Neural cell (in vitro differentiated cells): ENCODE measurements around the gene PPIG. TPM values are rescaled to one million over a fixed set of nuclear protein-coding genes. Genes with fewer than 3 reads are reported as not detected.
"Not testable (repeated sequence)": the region's sequence is repeated elsewhere in the genome, so short reads cannot be mapped to it uniquely, and the experiment has no call there.

Source experiments
- H2AFZ ChIP-seq: fragments of 200-600, 300-800 bp; sonication (generic), shearing (Covaris generic); 2 replicates; pipeline ENCODE4 v1.6.0; 2014; ENCODE audit warnings: low read depth, mild to moderate bottlenecking, antibody characterized with exemption, low read length, moderate library complexity
- H3F3A ChIP-seq: fragments of 200-600 bp; shearing (Covaris generic); 2 replicates; pipeline ENCODE4 v1.6.1; 2016; ENCODE audit warnings: mild to moderate bottlenecking, moderate library complexity, mixed read lengths, antibody characterized with exemption, low read length; ENCODE audit not compliant: insufficient read depth, poor library complexity, severe bottlenecking
- H3K27ac ChIP-seq: fragments of 200-600, 300-800 bp; sonication (generic), shearing (Covaris generic); 2 replicates; pipeline ENCODE4 v1.5.1; 2014; ENCODE audit warnings: mild to moderate bottlenecking, low read length, moderate library complexity
- H3K27me3 ChIP-seq: fragments of 300-800, 200-600 bp; sonication (generic), shearing (Covaris generic); 2 replicates; pipeline ENCODE4 v1.6.0; 2014; ENCODE audit warnings: mild to moderate bottlenecking, low read depth, low read length, moderate library complexity; ENCODE audit not compliant: insufficient read depth
- H3K36me3 ChIP-seq: fragments of 300-800, 200-600 bp; sonication (generic), shearing (Covaris generic); 2 replicates; pipeline ENCODE4 v1.5.1; 2014; ENCODE audit warnings: mild to moderate bottlenecking, antibody characterized with exemption, low read length, moderate library complexity; ENCODE audit not compliant: insufficient read depth
- H3K4me2 ChIP-seq: fragments of 300-800, 200-600 bp; sonication (generic), shearing (Covaris generic); 2 replicates; pipeline ENCODE4 v1.6.0; 2014; ENCODE audit warnings: mild to moderate bottlenecking, low read length
- H3K4me3 ChIP-seq: fragments of 300-800, 200-600 bp; sonication (generic), shearing (Covaris generic); 2 replicates; pipeline ENCODE4 v1.5.1; 2014; ENCODE audit warnings: mild to moderate bottlenecking, low read length, moderate library complexity
- H3K79me2 ChIP-seq: fragments of 200-600 bp; shearing (Covaris generic); replicated peaks from 2 replicates; pipeline ENCODE4 v1.6.0; 2014; ENCODE audit warnings: mild to moderate bottlenecking, low read length, moderate library complexity; ENCODE audit not compliant: insufficient read depth
- H3K9ac ChIP-seq: fragments of 300-800, 200-600 bp; sonication (generic), shearing (Covaris generic); 2 replicates; pipeline ENCODE4 v1.6.1; 2016; ENCODE audit warnings: mild to moderate bottlenecking, low read length, mixed read lengths
- H3K9me2 ChIP-seq: fragments of 200-600 bp; shearing (Covaris generic); 2 replicates; pipeline ENCODE4 v1.6.1; 2016; ENCODE audit warnings: mild to moderate bottlenecking, low read length, mixed read lengths; ENCODE audit not compliant: insufficient read depth
- H3K9me3 ChIP-seq: fragments of 200-600, 300-800 bp; sonication (generic), shearing (Covaris generic); 2 replicates; pipeline ENCODE4 v1.6.1; 2016; ENCODE audit warnings: mild to moderate bottlenecking, mixed run types, low read length, moderate library complexity, mixed read lengths
- H4K20me1 ChIP-seq: fragments of 200-600 bp; shearing (Covaris generic); 2 replicates; pipeline ENCODE4 v1.6.1; 2016; ENCODE audit warnings: mild to moderate bottlenecking, mixed run types; ENCODE audit not compliant: insufficient read depth
- CTCF ChIP-seq: fragments of 450-650 bp; IDR thresholded peaks from 2 replicates; pipeline ENCODE4 v1.5.1; 2014; ENCODE audit warnings: antibody characterized with exemption, mild to moderate bottlenecking, moderate library complexity; ENCODE audit not compliant: poor library complexity, severe bottlenecking
- EP300 ChIP-seq: fragments of 450-650 bp; conservative IDR thresholded peaks from 2 replicates; pipeline ENCODE4 v1.6.1; 2014; ENCODE audit warnings: antibody characterized with exemption, mild to moderate bottlenecking, moderate library complexity; ENCODE audit not compliant: poor library complexity, severe bottlenecking
- EZH2 ChIP-seq: fragments of 200-600, 300-800 bp; shearing (Covaris generic), sonication (generic); IDR thresholded peaks from 2 replicates; pipeline ENCODE4 v1.6.1; 2014; ENCODE audit warnings: antibody characterized with exemption, low read length, borderline replicate concordance, mild to moderate bottlenecking; ENCODE audit not compliant: insufficient read depth, poor library complexity, severe bottlenecking
- MXI1 ChIP-seq: fragments of 450-650 bp; conservative IDR thresholded peaks from 2 replicates; pipeline ENCODE4 v1.6.1; 2014; ENCODE audit warnings: antibody characterized with exemption, mild to moderate bottlenecking; ENCODE audit not compliant: poor library complexity, severe bottlenecking
- POLR2AphosphoS5 ChIP-seq: IDR thresholded peaks from 2 replicates; pipeline ENCODE4 v1.6.1; 2012
- RAD21 ChIP-seq: fragments of 450-650 bp; conservative IDR thresholded peaks from 2 replicates; pipeline ENCODE4 v1.6.1; 2014; ENCODE audit warnings: antibody characterized with exemption, mild to moderate bottlenecking, moderate library complexity
- REST ChIP-seq: IDR thresholded peaks from 2 replicates; pipeline ENCODE4 v1.6.1; 2012; ENCODE audit warnings: borderline replicate concordance
- SMC3 ChIP-seq: fragments of 450-650 bp; conservative IDR thresholded peaks from 2 replicates; pipeline ENCODE4 v1.6.1; 2014; ENCODE audit warnings: antibody characterized with exemption, mild to moderate bottlenecking, moderate library complexity; ENCODE audit not compliant: poor library complexity
- TAF1 ChIP-seq: IDR thresholded peaks from 2 replicates; pipeline ENCODE4 v1.6.1; 2012; ENCODE audit warnings: low read depth
- polyA plus RNA-seq: library from polyadenylated mRNA; depleted of rRNA; stranded (reverse); fragments of >200 nt; gene quantifications from 2 replicates; pipeline ENCODE4 v1.2.3, GENCODE V29; 2014

The PPIG gene
- polyA plus RNA-seq, 1 donor from 2014 or later: 45.0 TPM

- TF ChIP-seq CTCF (no peak), POLR2AphosphoS5 (no peak), RAD21 (no peak), MXI1 (no peak), EZH2 (no peak), TAF1 (no peak), EP300 (no peak), REST (no peak), SMC3 (no peak)
- Histone ChIP-seq H4K20me1 (no peaks in the 10 kb centered on the region), H3K27me3 (no peaks in the 10 kb centered on the region), H3K4me2 (no peak overlapping the region), H3K79me2 (peaks cover 33% of the 10 kb centered on the region), H3K36me3 (no peaks in the 10 kb centered on the region), H3K9ac (no peak overlapping the region), H2AFZ (no peak overlapping the region), H3K9me2 (no peaks in the 10 kb centered on the region), H3F3A (no peaks in the 10 kb centered on the region), H3K27ac (no peak overlapping the region), H3K9me3 (no peaks in the 10 kb centered on the region), H3K4me3 (peak overlapping the region; percentile 4)
Observed at GRCh38 chr2:169569948-169570347, 14.2 kb upstream of the PPIG start.

GRCh38 chr2:169570752-169571151 lies 13.4 kb upstream of the PPIG start:
- H2AFZ ChIP-seq, H4K20me1 ChIP-seq, H3K9ac ChIP-seq, H3K9me3 ChIP-seq, H3K27me3 ChIP-seq, H3F3A ChIP-seq, H3K4me2 ChIP-seq, H3K36me3 ChIP-seq, H3K27ac ChIP-seq, H3K9me2 ChIP-seq: not testable (repeated sequence)
- H3K4me3 ChIP-seq: peak overlapping the region; percentile 4
- H3K79me2 ChIP-seq: peaks cover 33% of the 10 kb centered on the region

- Histone ChIP-seq H2AFZ (no peak overlapping the region), H3K9me2 (no peaks in the 10 kb centered on the region), H3K79me2 (peaks cover 33% of the 10 kb centered on the region), H3K4me3 (peak overlapping the region; percentile 93), H3K27ac (no peak overlapping the region), H3F3A (no peaks in the 10 kb centered on the region), H4K20me1 (no peaks in the 10 kb centered on the region), H3K36me3 (no peaks in the 10 kb centered on the region), H3K4me2 (peak overlapping the region; percentile 33), H3K27me3 (no peaks in the 10 kb centered on the region), H3K9me3 (no peaks in the 10 kb centered on the region), H3K9ac (no peak overlapping the region)
- TF ChIP-seq MXI1 (no peak), TAF1 (no peak), EP300 (no peak), CTCF (no peak), SMC3 (no peak), EZH2 (no peak), REST (no peak), POLR2AphosphoS5 (no peak)
Observed at GRCh38 chr2:169571571-169571970, 12.6 kb upstream of the PPIG start.
